COLO668 (cell line): ENCODE data around the gene KNSTRN.

Experiments used
- DNase-seq: peaks from one replicate; lab custom pipeline; 2025; ENCODE audit not compliant: unreplicated experiment; lab: John Stamatoyannopoulos, UW

KNSTRN gene

DNA sequence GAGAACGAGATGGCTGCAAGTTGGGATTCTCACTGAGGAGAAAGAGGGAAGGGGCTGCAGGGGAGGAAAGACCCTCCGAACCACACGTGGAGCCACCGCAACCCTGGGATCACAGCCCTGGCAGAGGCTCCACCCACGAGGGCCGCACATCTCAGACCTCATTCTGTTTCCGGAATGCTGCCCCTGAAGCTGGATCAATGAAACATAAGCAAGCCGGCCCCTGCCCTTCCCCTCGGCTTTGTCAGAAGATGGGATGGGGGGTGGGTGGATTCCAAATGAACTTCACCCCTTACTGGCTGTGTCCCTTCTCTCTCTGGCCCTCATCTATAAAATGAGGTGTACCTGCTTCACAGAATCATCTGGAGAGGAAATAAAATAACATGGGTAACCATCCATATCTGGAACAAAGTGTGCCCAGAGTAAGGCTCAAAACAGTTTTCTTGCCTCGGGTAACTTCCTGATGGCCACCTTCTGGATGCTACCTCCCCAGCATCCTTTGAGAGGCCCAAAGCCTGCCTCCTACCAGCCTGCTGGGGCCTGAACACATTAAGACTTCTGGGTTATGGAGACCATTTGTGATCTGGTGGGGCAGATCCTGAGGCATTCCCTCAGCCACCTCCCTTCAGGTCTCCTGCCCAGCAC lies 37.2 kb upstream of the KNSTRN start:
- DNase-seq: no peak

DNA sequence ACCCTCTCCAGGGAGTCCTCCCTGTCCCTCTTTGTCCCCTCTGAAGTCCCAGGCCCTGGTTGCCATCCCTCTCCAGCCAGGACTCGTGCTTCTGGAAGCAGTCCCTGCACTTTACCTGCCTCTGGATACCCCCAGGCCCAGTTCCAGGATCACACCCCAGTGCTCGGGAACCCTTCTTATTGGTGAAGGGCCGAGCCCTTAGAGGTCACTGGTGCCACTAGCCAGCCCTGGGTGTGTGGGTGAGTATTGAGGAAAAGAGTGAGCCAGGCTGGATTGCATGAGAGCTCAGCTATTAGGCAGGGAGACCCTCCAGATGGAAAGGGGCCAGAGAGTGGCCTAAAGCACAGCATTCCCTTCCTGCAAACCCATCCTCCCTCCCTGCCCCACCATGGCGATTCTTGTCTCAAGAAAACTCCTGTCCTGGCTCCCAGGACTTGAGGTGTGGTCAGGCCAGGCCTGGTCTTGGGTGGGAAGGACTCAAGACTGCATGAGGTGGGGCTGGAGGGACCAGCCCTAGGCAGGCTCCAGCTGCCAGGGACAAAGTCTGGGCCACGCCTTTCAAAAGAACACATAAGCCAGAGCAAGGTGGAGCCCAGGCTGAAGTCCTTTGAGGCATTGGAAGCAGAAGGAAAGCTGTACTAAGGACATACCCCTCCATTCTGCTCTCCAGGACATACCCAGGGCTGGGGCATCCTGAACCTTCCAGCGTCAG lies 36.5 kb upstream of the KNSTRN start:
- DNase-seq: no peak

DNA sequence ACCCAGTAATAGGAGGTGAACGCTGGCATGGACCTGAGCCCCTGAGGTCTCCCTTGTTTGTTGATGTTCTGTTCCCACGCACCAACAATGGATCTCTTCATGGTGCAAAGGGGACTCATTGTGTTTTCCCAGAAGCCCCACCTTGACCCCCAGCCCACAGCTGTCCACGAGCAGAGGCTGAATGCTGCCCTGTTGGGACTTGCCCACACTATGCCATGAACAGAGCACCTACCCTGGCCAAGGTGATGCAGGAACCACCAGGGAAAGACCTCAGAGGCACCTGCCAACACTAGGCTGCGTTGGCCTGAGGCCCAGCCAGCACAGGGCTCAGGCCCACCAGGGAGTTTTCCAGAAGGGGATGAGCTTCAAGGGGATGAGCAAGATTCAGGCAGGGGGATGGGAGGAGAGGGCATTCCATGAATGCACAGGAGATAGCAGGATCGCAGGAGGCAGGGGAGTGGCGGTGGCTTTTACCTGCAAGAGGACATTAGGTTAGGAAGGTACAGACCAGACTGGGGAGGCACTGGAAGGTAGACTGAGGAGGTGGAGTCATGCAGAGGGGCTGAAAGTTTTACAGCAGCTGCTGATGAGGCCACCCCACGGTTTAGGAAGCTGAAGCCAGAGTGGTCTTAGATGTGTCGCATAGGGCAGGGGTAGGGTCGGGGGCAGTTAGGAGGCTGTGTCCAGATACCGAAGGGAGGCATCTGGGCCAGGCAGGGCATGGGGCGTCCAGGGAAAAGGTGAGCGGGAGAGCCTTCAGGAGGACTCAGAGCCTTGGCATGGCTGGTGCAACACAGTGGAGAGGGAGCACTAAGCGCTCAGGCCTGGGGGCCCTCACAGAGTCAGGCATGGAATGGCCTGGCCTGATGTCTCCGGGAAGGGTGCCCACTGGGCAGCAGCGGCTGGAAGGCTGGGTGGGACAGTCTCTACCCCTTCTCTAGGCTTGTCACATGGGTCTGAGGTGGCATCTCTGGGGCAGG lies 35.7 kb upstream of the KNSTRN start:
- no peak for DNase-seq

DNA sequence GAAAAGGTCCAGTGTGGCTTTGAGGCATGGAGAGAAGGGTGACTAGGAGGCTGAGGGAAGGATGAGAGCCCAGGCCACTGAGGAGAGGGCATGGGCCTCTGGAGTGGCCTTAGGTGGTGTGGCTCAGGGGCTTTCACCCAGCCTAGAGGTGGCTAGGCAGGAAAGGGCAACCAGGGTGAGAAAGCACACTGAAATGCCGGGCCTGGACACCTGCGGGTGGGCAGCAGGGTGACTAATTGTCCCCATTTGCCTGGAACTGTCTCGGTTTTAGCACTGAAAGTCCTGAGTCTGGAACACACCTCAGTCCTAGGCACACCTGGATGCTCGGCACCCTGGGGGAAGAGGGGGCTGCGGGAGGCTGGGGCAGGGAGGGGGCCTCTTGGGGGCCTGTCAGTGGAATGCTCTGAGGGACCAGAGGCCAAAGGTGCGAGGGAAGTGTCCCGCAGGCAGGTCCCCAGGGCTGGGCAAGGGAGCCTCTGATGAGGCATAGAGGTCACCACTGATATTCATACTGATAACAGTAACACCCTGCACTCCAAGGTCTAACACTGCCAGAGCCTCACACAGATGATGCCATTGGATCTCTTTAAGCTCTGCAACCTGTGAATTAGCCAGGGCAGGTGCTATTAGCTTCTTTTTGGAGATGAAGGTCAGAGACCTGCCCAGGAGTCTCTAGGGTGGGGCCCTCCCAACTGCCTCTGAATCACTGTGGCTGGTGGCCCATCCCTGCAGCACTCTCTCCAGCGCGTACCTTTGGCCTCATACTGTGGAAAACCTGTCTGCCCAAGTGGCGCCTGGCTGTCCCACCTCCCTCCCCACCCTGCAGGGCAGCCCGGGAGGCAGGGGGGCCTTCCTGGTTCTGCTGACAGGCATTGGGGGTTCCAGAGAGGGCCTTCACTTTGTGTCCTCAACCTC lies 34.7 kb upstream of the KNSTRN start:
- DNase-seq: peak; percentile 17

DNA sequence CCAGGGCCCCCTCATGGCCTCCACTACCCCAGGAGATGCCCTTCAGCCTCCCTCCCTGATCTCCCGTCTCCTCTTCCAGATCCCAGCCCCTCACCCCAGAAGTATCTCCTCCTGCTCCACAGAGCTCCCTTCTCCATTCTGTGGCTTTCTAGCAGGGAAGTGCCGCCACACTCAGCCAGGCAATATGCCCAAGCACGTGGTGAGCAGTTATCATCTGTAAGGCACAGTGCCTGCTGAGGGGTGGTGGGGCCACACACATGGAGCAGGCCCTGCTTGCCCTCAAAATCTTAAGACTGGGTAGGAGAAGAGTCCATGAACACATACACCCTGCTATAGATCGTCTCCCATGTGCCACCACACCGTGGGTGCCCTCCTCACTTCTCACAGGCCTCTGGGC lies 34.0 kb upstream of the KNSTRN start:
- no peak for DNase-seq

DNA sequence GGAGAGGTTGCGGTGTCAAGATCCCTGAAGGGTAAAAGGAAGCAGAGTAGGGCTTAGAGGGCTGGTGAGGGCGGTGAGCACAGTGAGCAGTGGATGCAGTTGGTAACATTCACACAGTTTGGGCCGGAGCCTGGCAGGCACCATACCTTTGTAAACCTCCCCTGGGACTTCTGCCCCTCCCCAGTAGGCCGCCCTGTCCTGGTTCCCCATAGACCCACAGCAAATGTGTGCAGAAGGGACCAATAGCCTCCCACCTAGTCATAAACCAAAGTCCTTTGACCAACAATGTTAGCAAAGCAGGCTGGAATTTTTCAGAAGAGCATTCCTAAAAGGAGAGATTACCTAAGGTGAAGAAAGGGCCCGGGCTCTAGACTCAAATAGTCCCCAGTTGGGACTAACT lies 33.4 kb upstream of the KNSTRN start:
- no peak for DNase-seq

DNA sequence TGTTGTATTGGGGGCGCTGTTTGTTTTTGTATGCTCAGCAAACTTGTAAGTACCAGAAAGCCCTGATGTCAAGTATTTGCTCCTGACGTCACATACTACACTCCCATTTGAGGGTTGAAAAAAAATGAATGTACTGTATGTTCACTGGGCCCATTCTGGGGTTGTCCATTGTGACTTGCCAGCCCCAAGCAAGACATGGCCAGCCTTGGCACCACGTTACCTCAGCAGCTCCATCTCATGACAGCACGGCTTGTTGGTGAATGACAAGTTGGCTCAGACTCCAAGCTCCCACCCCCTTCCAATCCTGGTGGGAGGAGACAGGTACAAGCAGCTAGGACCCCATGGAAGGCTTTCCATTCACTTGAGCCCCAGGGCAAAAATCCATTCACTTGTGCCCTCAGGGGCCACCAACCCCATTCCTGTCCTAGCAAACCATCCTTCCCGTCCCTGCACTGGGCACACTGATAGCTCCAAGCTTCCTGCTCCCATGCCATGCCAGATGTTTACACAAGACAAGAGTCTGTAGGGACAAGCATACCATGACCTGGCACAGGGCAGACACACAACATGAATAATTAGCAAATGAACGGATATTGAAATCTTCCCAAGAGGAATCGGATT lies 30.1 kb upstream of the KNSTRN start:
- DNase-seq: no peak

DNA sequence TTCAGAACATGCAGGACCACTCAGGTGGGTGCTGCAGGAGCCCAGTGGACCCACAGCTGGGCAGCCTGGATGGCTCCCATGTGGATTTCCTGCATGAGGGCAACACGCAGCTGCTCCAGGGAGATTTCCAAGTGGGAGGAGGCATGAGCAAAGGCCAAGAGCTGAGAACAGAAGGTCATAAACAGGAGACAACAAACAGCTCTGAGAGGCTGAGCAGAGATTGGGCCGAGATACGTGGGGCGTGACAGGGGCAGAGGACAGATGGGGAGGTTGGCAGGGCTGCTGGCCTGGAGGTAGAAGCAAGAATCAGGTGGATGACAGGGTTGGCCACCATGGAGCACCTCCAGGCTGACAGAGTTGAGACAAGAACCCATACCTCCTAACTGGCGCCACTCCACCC lies 28.8 kb upstream of the KNSTRN start:
- peak; percentile 25 for DNase-seq

DNA sequence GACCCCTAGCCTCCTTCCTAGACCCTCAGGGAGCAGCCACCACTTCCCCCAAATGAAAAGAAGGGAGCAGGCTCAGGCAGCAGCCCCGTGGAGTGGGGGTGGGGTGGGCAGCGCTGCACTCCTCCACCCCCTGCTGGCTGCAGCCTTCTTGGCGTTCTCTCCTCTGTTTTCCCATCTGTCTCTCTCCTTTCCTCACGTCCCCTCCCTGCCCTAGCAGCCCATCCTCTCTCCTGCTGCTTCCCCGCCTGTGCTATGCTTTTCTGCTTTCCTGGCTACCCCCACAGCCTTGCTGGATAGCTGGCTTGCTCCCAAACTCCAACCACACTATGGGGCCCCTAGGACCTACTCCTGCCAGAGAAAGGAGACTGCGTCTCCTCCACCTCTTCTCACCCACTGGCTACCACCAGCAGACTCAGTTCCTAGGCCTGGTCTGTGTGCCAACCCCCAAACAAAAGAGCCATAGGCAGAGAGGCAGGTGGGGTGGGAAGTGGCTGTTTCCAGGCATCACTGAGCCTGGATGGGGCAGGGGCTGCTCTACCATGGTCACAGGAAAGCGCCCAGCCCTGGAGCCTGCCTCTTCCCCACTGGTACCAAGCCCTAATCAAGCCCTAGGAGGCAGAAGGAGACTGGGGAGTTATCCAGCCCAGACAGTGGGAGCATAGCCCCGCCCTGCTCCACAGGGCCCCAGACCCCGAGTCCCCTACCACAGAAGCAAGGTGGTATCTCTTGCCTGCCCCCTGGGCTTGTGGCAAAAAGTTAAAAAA lies 27.9 kb upstream of the KNSTRN start:
- DNase-seq: peak; percentile 19

DNA sequence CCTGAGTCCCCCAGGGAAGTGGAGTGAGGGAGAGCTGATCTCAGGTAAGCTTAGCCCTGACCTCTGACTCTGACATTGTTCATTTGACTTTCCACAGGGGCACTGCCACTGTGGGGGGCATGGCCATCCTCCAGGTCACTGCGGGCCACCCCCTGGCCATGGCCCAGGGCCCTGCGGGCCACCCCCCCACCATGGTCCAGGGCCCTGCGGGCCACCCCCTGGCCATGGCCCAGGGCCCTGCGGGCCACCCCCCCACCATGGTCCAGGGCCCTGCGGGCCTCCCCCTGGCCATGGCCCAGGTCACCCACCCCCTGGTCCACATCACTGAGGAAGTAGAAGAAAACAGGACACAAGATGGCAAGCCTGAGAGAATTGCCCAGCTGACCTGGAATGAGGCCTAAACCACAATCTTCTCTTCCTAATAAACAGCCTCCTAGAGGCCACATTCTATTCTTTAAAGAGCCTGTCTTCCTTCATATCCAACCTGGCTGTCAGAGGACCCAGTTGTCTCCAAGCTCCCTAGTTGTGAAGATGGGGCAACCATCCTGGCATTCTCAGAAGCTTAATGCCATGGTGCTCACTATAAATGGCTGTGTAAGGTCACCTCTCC lies 26.4 kb upstream of the KNSTRN start:
- no peak for DNase-seq

DNA sequence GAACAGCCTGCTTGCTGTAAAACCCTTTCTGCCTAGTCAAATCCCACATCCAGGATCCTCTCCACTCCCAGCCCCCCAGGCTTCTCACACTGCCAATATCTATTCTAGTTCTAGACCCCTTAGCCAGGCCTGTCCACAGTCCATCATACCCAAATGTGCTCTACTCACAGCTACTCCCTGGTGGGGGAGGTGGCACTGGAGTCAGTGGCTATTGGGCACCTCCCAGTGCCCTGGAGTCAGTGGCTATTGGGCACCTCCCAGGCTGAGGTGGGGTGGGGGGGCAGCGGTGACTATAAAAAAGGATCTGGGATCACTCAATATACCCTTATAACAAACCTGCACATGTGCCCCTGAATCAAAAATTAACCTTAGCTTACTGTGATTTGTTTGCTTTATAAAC lies 25.3 kb upstream of the KNSTRN start:
- no peak for DNase-seq

DNA sequence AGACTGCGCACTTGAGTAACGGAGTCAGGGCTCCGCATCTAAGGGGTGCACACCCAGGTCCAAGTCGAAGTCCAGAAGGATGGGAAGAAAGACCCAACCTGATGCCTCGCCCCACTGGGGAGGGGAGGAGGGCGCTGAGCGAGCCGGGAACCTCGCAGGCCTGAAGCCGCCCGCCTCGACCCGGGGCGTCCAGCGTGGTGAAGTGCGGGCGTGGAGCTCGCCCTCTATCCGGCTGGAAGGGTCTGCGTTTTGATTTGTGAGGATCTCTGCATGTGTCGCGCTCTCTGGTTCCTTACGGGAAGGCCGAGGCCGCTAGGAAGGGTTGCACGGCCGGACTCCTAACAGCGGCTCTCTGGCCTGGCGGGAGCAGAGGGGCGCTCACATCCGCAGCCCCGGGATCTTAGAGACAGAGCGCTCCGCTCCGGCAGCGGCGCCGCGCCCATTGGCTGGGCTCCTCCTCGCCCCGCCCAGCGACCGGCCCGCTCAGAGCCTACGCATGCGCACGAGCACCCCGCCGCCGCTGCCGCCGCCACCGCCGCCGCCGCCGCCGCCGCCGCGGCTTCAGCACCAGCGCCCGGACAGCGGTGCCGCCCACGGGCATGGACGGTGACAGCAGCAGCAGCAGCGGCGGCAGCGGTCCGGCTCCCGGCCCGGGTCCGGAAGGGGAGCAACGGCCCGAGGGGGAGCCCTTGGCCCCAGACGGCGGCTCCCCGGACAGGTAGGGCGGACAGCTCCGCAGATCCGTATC lies 24.6 kb upstream of the KNSTRN start, which contains the start of gene DISP2:
Gene DISP2 (plus strand): TSS at position 497 of the 748 bp plus-strand sequence. CDS start 103 bp downstream, at position 600.
- peak; percentile 92 for DNase-seq

DNA sequence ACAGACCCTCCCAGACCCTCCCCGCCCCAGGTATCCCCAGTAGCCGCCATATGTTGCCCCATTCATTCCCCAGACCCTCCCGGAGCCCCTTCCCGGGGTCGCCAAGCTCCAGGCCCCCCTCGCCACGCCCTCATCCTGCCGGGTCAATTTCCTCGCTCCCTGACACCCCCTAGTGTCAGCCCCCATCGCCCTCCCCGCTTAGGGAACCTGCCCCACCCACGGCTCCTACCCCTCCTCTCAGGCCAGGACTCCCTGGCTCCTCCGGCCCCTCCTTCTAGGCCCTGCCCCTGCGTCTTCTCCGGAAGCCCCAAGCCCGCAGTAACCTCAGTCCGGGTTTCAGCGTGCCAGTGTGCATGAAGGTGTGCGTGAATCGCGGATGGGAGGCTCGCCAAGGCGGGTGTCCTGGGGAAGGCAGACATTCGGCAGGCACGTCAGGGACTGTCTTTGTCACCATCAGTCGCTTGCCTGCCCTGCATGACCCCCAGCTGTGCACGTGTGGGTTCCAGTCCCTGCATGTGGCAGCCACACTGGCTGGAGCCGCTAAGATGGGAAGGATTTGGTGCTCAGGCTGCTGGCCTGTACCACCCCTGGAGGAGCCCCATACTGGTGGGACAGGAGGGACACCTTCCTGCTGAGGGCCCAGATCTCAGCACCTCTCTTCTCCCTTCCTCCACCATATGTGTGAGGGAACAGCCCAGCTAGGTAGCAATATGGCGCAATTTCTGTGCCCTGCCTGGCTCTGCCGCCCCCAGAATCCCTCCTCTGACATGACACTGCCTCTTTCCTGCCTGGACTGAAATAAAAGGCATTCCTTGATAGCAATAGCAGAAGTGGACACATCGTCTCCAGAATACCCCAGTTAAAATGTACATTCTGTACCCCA lies 23.8 kb upstream of the KNSTRN start:
- peak; percentile 41 for DNase-seq

DNA sequence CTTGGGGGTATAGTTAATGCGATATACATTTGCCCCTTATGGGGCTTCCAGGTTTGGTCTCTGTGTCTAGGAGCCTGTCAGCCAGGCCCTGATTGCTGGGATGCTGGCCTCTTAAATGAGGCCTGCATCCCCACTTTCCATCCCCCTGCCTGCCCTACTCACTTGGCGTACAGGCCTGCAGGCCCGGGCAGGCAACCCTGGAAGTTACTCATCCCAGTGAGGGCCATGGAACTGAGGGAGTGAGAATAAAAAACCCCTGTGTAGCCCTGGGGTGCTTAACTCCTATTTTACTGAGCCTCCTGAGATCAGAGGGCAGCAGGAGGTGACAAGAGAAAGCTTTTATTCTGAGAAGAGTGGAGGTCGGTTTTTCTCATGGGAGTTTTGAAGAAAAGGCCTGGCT lies 22.5 kb upstream of the KNSTRN start:
- no peak for DNase-seq

DNA sequence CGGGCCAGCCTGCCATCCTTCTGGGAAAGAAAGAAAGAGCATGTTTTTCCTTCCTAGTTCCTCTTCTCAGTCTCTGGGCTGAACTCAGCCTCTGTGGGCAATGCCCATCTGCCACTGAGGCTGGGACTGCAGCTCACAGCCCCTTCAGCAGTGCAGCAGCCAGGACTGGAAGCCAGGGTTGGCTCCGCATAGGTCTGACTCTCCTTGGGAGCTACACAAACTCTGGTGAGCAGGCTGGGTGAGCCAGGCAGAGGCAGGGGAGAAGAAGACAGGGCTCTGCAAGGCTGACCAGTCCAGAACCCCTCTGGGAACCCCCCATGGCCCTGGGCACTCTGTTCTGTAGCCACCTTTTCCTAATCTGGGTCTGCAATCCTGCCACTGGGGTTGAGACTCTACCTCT lies 20.9 kb upstream of the KNSTRN start:
- DNase-seq: no peak

DNA sequence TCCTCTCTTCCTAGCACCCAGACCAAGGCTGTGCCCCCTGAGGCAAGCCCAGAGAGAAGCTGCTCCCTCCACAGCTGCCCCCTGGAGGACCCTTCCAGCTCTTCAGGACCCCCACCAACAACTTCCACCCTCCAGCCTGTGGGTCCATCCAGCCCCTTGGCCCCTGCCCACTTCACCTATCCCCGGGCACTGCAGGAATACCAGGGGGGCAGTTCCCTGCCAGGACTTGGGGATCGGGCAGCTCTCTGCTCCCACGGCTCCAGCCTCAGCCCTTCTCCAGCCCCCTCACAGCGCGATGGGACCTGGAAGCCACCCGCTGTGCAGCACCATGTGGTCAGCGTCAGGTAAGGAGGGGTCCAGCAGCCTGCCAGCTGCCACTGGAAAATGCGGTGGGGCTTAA lies 18.9 kb upstream of the KNSTRN start:
- DNase-seq: no peak

DNA sequence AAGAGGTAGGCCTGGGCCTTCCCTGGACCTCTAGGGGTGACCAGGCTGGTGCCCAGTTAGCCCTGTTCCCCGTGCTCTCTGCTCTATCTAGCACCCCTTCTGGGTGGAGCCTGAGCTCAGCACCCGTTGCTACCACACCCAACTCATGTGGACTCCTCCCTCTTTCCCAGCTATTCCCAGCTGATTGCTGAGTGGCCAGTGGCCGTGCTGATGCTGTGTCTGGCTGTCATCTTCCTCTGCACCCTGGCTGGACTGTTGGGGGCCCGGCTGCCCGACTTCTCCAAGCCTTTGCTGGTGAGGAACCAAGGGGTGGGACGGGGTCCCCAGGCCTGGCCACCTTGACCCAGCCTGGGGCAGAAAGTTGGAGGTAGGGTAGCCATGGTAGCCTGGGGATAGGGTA lies 18.3 kb upstream of the KNSTRN start:
- DNase-seq: no peak
